ENCODE results near the gene SPAG17. TPM values are rescaled to one million over a fixed set of nuclear protein-coding genes. Genes with fewer than 3 reads are reported as not detected.

Gene SPAG17
- total and polyA plus RNA-seq, 2 of the 13 experiments (the other 11 are each of a cell fraction or from before 2014, with no cell fraction given), result not detected

DNA sequence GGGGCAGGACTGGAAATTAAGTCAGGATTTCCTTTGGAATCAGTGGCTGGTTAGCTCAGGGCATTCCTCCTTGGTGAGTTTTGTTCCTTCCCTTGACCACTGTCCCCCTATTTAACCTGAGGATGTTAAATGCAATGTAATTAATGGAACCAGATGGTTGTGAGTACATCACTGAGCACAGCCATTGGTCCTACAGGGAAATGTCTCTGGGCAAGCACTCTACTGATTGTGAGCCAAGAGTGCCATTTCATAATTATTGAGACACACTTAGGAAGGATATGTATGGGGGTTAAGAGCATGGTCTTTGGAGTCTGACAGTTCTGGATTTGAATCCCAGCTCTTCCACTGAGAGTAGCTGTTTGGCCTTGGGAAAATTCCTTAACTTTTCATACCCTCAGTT is 74.4 kb downstream of the SPAG17 start (continued):
- TF ChIP-seq ZHX2 (IDR thresholded peaks at IDR 0.05; ENCODE audit: low read depth) (no peak), ZHX2 (CRISPR knock-in tag; IDR thresholded peaks at IDR 0.05; ENCODE audit: borderline replicate concordance) (no peak), ZNF333 (CRISPR knock-in tag; IDR thresholded peaks at IDR 0.05; ENCODE audit: borderline replicate concordance) (no peak), ZNF646 (CRISPR knock-in tag; IDR thresholded peaks at IDR 0.05) (no peak), ATF2 (CRISPR knock-in tag; IDR thresholded peaks at IDR 0.05) (no peak), ZBTB34 (CRISPR knock-in tag; IDR thresholded peaks at IDR 0.05) (no peak), YEATS4 (CRISPR knock-in tag; IDR thresholded peaks at IDR 0.05; ENCODE audit: borderline replicate concordance) (no peak), ISL2 (CRISPR knock-in tag; IDR thresholded peaks at IDR 0.05) (no peak), ZNF430 (CRISPR knock-in tag; IDR thresholded peaks at IDR 0.05) (no peak), TIGD3 (CRISPR knock-in tag; IDR thresholded peaks at IDR 0.05; ENCODE audit: borderline replicate concordance) (no peak)
